Osteocyte (in vitro differentiated cells): ENCODE data around the gene KIF1C. TPM values are rescaled to one million over a fixed set of nuclear protein-coding genes. Genes with fewer than 3 reads are reported as not detected.

ENCODE experiments used
- DNase-seq: peaks from one replicate; pipeline ENCODE4 v3.0.0; 2021; ENCODE audit warnings: mixed read lengths; ENCODE audit not compliant: unreplicated experiment; ENCODE audit errors: extremely low spot score
- H3K27ac Mint-ChIP-seq: one replicate; pipeline ENCODE4 v1.8.0; 2021; ENCODE audit warnings: mild to moderate bottlenecking, mixed read lengths; ENCODE audit not compliant: unreplicated experiment
- H3K27me3 Mint-ChIP-seq: one replicate; pipeline ENCODE4 v1.8.0; 2021; ENCODE audit warnings: mixed read lengths; ENCODE audit not compliant: unreplicated experiment
- H3K36me3 Mint-ChIP-seq: one replicate; pipeline ENCODE4 v1.8.0; 2021; ENCODE audit warnings: mixed read lengths; ENCODE audit not compliant: unreplicated experiment
- H3K4me1 Mint-ChIP-seq: one replicate; pipeline ENCODE4 v1.8.0; 2021; ENCODE audit warnings: mixed read lengths; ENCODE audit not compliant: unreplicated experiment
- H3K4me3 Mint-ChIP-seq: one replicate; pipeline ENCODE4 v1.8.0; 2021; ENCODE audit warnings: mild to moderate bottlenecking, moderate library complexity, mixed read lengths; ENCODE audit not compliant: unreplicated experiment
- H3K9me3 Mint-ChIP-seq: one replicate; pipeline ENCODE4 v1.8.0; 2021; ENCODE audit warnings: mixed read lengths; ENCODE audit not compliant: unreplicated experiment
- total RNA-seq: library from RNA; stranded (reverse); gene quantifications from 2 replicates; pipeline ENCODE4 v1.2.1, GENCODE V29; 2021
- TF ChIP-seq, protein P1 (sequence below): fragments of 200-600 bp; sonication (generic); IDR thresholded peaks from 2 replicates; pipeline ENCODE4 v1.5.0; 2021; ENCODE audit warnings: antibody characterized with exemption, mild to moderate bottlenecking, moderate library complexity

The KIF1C gene
- total RNA-seq, 1 donor from 2014 or later = 123 TPM

DNA sequence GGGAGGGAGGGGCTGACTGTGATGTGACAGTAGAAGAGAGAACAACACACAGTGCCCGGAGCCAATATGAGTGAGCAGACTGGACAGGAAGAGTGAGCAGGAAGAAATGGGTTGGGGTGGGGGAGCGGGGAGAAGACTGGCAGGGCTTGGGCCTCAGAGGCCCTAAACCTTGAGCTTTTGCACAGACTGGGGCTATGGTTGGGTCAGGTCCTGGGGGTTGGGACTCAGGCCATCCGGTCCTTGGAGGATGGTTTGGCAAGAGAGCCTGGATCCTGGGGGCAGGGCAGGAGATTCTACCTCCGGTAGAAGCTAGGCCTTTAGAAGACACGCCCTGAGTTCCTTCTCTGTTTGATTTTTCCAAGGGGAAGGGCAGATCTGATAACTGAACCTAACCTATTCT is 11.3 kb upstream of the KIF1C start:
- Mint-ChIP-seq H3K9me3 (no peaks in the 10 kb centered on the region), H3K27me3 (no peaks in the 10 kb centered on the region), H3K27ac (peak overlapping the region; percentile 94)

DNA sequence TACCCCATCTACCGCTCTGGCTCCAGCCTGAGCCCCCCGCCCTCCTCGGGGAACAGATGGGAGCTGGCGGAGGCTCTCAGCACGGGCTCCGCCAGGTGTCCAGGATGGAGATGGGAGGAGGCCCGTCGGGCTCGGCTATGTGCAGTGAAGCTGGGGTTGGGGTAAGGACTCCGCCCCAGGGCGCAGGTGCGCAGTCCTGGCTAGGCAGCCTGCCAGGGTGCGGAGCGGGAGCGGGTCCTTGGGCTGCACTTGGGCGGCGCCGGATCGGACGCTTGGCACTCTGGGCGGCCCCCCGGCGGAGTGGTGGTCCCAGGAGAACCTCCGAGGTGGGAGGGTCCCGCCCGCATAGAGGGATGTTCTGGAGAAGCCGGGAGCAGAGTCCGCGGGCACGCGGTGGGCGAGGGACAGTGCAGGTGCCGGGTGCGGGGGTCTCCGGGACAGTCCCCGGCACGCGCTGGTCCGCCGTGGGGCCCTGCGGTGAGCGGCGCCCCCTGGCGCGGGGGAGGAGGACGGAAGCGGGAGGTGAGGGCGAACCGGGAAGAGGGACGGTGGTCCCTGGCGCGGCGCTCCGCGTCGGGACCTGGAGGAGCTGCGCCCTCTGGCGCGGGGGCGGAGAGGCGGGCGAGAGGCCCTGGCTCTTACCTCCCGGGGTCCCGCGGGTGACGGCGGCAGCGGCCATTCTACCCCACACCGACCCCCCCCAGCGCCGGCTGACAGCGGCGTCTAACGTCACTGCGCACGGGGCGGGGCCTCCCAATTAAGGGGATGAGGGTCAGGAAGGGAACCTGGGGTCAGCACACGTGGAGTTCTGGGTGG is 10.6 kb upstream of the KIF1C start, which contains the start of gene CAMTA2:
TSS of gene CAMTA2 (minus strand) at position 725 of the 816 bp plus-strand sequence. CDS start 1,453 bp downstream, outside the sequence.
- no peaks in the 10 kb centered on the region for H3K9me3 Mint-ChIP-seq
- peak; percentile 93 for DNase-seq
- H3K4me3 Mint-ChIP-seq = peak within 1 kb of the TSS; percentile 87
- TF ChIP-seq, protein P1, sequence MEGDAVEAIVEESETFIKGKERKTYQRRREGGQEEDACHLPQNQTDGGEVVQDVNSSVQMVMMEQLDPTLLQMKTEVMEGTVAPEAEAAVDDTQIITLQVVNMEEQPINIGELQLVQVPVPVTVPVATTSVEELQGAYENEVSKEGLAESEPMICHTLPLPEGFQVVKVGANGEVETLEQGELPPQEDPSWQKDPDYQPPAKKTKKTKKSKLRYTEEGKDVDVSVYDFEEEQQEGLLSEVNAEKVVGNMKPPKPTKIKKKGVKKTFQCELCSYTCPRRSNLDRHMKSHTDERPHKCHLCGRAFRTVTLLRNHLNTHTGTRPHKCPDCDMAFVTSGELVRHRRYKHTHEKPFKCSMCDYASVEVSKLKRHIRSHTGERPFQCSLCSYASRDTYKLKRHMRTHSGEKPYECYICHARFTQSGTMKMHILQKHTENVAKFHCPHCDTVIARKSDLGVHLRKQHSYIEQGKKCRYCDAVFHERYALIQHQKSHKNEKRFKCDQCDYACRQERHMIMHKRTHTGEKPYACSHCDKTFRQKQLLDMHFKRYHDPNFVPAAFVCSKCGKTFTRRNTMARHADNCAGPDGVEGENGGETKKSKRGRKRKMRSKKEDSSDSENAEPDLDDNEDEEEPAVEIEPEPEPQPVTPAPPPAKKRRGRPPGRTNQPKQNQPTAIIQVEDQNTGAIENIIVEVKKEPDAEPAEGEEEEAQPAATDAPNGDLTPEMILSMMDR = peak; percentile 80
- peaks cover 30% of the 10 kb centered on the region for H3K4me1 Mint-ChIP-seq
- no peaks in the 10 kb centered on the region for H3K27me3 Mint-ChIP-seq
- peaks cover 3% of the 10 kb centered on the region for H3K36me3 Mint-ChIP-seq
- peak within 1 kb of the TSS; percentile 94 for H3K27ac Mint-ChIP-seq

More for the DNA sequence above, 11.3 kb upstream of the KIF1C start:
- DNase-seq = no peak
- Mint-ChIP-seq H3K36me3 (peaks cover 3% of the 10 kb centered on the region), H3K4me1 (peaks cover 30% of the 10 kb centered on the region), H3K4me3 (peak overlapping the region; percentile 87)
- TF ChIP-seq, protein P1 = no peak

DNA sequence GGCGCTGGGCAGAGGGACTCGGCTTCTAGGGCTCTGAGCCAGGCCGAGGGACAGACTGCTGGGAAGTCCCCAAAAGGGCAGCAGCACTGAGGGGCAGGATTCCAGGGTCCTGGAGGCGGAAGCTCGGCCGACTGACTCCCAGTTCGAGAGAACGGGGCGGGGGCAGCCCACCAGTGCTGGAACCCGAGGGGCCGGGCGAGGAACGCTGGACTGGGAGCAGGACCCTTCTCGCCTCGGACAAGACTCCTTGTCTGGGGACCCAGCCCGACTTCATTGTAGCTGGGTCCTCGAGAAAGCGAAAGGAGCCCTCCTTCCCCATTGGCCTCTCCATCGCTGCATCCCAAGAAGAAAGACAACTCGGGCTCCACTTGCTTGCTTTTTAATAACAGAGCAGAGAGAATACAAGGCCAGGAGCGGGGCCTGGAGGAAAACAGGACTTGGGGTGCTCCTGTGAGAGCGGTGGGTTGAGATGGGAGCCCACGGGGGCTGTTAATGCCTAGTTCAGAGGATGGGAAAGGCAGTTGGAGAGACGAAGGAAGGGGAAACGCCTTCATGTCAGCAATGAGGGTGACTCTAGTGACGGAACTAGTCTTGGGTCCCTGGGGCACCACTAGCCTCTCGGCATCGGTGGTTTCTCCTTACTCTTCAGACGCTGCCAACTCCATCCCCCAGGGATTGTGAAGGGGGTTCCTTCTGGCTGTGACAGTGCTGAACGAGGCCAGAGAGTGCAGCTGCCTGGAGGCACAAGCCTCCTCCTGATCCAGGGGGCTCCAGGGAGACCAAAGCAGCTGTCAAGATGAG is 9.8 kb upstream of the KIF1C start:
- Mint-ChIP-seq H3K27me3 (no peaks in the 10 kb centered on the region), H3K9me3 (no peaks in the 10 kb centered on the region), H3K4me3 (peak overlapping the region; percentile 87), H3K27ac (peak overlapping the region; percentile 94), H3K36me3 (no peaks in the 10 kb centered on the region), H3K4me1 (peaks cover 30% of the 10 kb centered on the region)
- no peak for DNase-seq
- TF ChIP-seq, protein P1 = no peak

DNA sequence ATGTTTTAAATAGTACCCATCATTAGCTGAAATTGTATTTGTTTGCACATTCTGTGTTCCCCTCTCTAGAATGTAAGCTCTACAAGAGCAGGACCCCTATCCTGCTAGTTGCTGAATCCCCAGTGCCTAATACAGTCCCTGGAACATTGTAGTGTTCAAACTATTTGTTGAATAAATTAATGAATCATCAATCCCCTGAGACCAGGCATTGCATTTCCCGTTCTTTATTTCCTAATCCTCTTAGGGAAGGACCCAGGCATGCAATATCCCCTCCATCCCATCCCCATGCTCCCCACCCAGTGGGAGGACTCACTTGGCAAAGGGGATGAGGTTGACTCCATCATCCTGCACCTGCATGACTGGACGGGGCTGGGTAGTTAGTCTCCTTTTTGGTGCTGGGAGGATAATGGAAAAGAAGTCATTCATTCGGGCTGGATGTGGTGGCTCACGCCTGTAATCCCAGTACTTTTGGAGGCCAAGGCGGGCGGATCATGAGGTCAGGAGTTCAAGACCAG is 3.6 kb upstream of the KIF1C start:
- H3K4me3 Mint-ChIP-seq = no peak overlapping the region

More for the DNA sequence above, 3.6 kb upstream of the KIF1C start:
- Mint-ChIP-seq H3K9me3 (no peaks in the 10 kb centered on the region), H3K4me1 (peaks cover 11% of the 10 kb centered on the region), H3K27me3 (no peaks in the 10 kb centered on the region), H3K27ac (no peak overlapping the region), H3K36me3 (no peaks in the 10 kb centered on the region)
- DNase-seq = no peak
- TF ChIP-seq, protein P1 = no peak
